ENCODE results near the gene ADAM8.

DNA sequence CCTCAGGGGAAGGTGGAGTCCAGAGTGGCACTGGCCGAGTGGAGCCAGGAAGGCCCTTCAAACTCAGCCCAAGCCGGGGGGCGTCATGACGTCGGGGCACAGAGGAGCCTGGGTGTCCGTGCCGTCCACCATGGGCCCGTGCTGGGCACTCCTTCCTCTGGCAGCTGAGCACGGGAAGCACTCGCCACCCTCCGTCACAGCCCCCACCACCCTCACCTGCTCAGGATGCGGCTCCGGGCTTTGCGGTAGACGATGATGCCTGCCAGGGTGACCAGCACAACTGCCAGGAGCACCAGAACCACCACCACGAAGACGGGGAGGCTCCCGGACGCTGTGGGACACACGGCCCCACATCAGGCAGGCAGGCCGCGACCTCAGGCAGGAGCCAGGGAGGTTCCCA is 8.1 kb downstream of the ADAM8 start:
- TF ChIP-seq, protein P1, sequence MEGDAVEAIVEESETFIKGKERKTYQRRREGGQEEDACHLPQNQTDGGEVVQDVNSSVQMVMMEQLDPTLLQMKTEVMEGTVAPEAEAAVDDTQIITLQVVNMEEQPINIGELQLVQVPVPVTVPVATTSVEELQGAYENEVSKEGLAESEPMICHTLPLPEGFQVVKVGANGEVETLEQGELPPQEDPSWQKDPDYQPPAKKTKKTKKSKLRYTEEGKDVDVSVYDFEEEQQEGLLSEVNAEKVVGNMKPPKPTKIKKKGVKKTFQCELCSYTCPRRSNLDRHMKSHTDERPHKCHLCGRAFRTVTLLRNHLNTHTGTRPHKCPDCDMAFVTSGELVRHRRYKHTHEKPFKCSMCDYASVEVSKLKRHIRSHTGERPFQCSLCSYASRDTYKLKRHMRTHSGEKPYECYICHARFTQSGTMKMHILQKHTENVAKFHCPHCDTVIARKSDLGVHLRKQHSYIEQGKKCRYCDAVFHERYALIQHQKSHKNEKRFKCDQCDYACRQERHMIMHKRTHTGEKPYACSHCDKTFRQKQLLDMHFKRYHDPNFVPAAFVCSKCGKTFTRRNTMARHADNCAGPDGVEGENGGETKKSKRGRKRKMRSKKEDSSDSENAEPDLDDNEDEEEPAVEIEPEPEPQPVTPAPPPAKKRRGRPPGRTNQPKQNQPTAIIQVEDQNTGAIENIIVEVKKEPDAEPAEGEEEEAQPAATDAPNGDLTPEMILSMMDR (IDR thresholded peaks at IDR 0.05; ENCODE audit: poor library complexity, severe bottlenecking), result no peak
- TF ChIP-seq EP300 (conservative IDR thresholded peaks at IDR 0.05; ENCODE audit: poor library complexity, severe bottlenecking) (no peak), TAF1 (IDR thresholded peaks at IDR 0.05; ENCODE audit: low read depth) (no peak), EZH2 (IDR thresholded peaks at IDR 0.05; ENCODE audit: borderline replicate concordance, insufficient read depth, low read length, poor library complexity, severe bottlenecking) (no peak), MXI1 (conservative IDR thresholded peaks at IDR 0.05; ENCODE audit: poor library complexity, severe bottlenecking) (no peak)
